ENCODE measurements around the gene MOCOS. TPM values are rescaled to one million over a fixed set of nuclear protein-coding genes. Genes with fewer than 3 reads are reported as not detected.

The MOCOS gene
- polyA plus RNA-seq, 1 donor (not counting 4 experiments of a cell fraction or from before 2014, with no cell fraction given), result 2.8 TPM

DNA sequence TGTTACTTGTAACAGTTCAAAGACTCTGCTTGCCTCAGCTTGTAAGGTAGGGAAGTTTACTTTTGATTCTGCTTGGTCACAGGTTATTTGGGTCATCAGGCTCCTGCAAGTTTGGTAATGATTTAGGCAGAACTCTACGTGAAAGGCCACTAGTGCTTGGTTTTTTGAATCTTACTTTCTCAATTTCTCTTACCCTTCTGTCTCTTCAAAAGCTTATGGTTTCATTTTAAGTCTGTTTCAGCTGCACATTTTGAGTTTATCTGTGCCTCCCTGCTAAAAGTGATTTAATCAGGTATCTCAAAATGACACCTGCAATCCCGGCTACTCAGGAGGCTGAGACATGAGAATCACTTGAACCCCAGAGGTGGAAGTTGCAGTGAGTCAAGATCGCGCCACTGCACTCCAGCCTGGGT is 26.3 kb upstream of the MOCOS start:
- H3K79me2 ChIP-seq (ENCODE audit: control insufficient read depth, insufficient read depth, low read length), result no peaks in the 10 kb centered on the region
- TF ChIP-seq, protein P1, sequence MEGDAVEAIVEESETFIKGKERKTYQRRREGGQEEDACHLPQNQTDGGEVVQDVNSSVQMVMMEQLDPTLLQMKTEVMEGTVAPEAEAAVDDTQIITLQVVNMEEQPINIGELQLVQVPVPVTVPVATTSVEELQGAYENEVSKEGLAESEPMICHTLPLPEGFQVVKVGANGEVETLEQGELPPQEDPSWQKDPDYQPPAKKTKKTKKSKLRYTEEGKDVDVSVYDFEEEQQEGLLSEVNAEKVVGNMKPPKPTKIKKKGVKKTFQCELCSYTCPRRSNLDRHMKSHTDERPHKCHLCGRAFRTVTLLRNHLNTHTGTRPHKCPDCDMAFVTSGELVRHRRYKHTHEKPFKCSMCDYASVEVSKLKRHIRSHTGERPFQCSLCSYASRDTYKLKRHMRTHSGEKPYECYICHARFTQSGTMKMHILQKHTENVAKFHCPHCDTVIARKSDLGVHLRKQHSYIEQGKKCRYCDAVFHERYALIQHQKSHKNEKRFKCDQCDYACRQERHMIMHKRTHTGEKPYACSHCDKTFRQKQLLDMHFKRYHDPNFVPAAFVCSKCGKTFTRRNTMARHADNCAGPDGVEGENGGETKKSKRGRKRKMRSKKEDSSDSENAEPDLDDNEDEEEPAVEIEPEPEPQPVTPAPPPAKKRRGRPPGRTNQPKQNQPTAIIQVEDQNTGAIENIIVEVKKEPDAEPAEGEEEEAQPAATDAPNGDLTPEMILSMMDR (optimal IDR thresholded peaks at IDR 0.05 in 1 of 3, IDR thresholded peaks at IDR 0.05 in 1 of 3, conservative IDR thresholded peaks at IDR 0.05 in 1 of 3; ENCODE audit: extremely low read depth in 1 of 3, insufficient read depth in 2 of 3, low read length in 3 of 3), result no peak
- TF ChIP-seq EZH2 (IDR thresholded peaks at IDR 0.05; ENCODE audit: low read length), result no peak
- no peak for FAIRE-seq
- no peak overlapping the region for H3K4me3 ChIP-seq (ENCODE audit: control insufficient read depth in 2 of 3, extremely low read depth in 1 of 3, insufficient read depth in 2 of 3, low read depth in 1 of 3, low read length in 3 of 3)
- H3K27me3 ChIP-seq (ENCODE audit: control insufficient read depth, extremely low read depth, insufficient read depth, low read length), result no peaks in the 10 kb centered on the region
- no peaks in the 10 kb centered on the region for H3K4me1 ChIP-seq (ENCODE audit: control insufficient read depth, extremely low read depth, insufficient read depth, low read length)
- no peaks in the 10 kb centered on the region for H3K9me1 ChIP-seq (ENCODE audit: control insufficient read depth, extremely low read depth, insufficient read depth, low read length)
- no peak overlapping the region for H2AFZ ChIP-seq (ENCODE audit: control insufficient read depth, low read length)
- dilution Hi-C loops (cut with MboI; ENCODE audit: extremely low pct_ligation_motif_present, low sequenced_read_pairs), result no loop called here
- H3K36me3 ChIP-seq (ENCODE audit: control insufficient read depth in 2 of 2, extremely low read depth in 1 of 2, insufficient read depth in 2 of 2, low read length in 2 of 2), result peaks cover 18% of the 10 kb centered on the region in 2 experiments
- H3K4me2 ChIP-seq (ENCODE audit: control insufficient read depth, extremely low read depth, insufficient read depth, low read depth, low read length), result no peak overlapping the region
- H4K20me1 ChIP-seq (ENCODE audit: control insufficient read depth, extremely low read depth, insufficient read depth, low read length), result no peaks in the 10 kb centered on the region
- H3K9me3 ChIP-seq (ENCODE audit: control insufficient read depth, low read depth, low read length), result no peaks in the 10 kb centered on the region
- H3K27ac ChIP-seq (ENCODE audit: control insufficient read depth, insufficient read depth, low read length), result no peak overlapping the region
- no peak overlapping the region for H3K9ac ChIP-seq (ENCODE audit: control insufficient read depth, extremely low read depth, insufficient read depth, low read length)
- DNase-seq (ENCODE audit: low read depth, low spot score), result no peak

DNA sequence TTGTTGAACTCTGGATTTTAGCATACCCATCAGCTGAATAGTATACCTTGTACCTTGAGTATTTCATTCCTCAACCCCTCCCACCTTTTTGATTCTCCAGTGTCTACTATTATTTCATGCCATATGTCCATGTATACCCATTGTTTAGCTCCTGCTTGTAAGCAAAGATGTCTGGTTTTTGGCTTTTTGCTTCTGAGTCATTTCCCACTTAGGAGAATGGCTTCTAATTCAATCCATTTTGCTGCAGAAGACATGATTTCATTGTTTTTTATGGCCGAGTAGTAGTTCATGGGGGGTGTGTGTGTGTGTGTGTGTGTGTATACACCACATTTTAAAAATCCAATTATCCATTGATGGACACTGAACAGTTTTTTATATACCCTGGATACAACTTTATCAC is 24.3 kb upstream of the MOCOS start:
- no peak overlapping the region for H3K4me3 ChIP-seq (ENCODE audit: control insufficient read depth in 2 of 3, extremely low read depth in 1 of 3, insufficient read depth in 2 of 3, low read depth in 1 of 3, low read length in 3 of 3)
- FAIRE-seq, result no peak
- H3K79me2 ChIP-seq (ENCODE audit: control insufficient read depth, insufficient read depth, low read length), result no peaks in the 10 kb centered on the region
- H3K9ac ChIP-seq (ENCODE audit: control insufficient read depth, extremely low read depth, insufficient read depth, low read length), result no peak overlapping the region
- no peak overlapping the region for H3K27ac ChIP-seq (ENCODE audit: control insufficient read depth, insufficient read depth, low read length)
- dilution Hi-C loops (cut with MboI; ENCODE audit: extremely low pct_ligation_motif_present, low sequenced_read_pairs), result no loop called here
- no peak for TF ChIP-seq EZH2 (IDR thresholded peaks at IDR 0.05; ENCODE audit: low read length)
- TF ChIP-seq, protein P1 (optimal IDR thresholded peaks at IDR 0.05 in 1 of 3, IDR thresholded peaks at IDR 0.05 in 1 of 3, conservative IDR thresholded peaks at IDR 0.05 in 1 of 3; ENCODE audit: extremely low read depth in 1 of 3, insufficient read depth in 2 of 3, low read length in 3 of 3), result no peak
- H2AFZ ChIP-seq (ENCODE audit: control insufficient read depth, low read length), result no peak overlapping the region
- H4K20me1 ChIP-seq (ENCODE audit: control insufficient read depth, extremely low read depth, insufficient read depth, low read length), result no peaks in the 10 kb centered on the region
- H3K4me1 ChIP-seq (ENCODE audit: control insufficient read depth, extremely low read depth, insufficient read depth, low read length), result no peaks in the 10 kb centered on the region
- no peaks in the 10 kb centered on the region for H3K27me3 ChIP-seq (ENCODE audit: control insufficient read depth, extremely low read depth, insufficient read depth, low read length)
- no peak for DNase-seq (ENCODE audit: low read depth, low spot score)
- H3K4me2 ChIP-seq (ENCODE audit: control insufficient read depth, extremely low read depth, insufficient read depth, low read depth, low read length), result no peak overlapping the region
- H3K36me3 ChIP-seq (ENCODE audit: control insufficient read depth in 2 of 2, extremely low read depth in 1 of 2, insufficient read depth in 2 of 2, low read length in 2 of 2), result peaks cover 21 to 23% of the 10 kb centered on the region in 2 experiments
- H3K9me1 ChIP-seq (ENCODE audit: control insufficient read depth, extremely low read depth, insufficient read depth, low read length), result no peaks in the 10 kb centered on the region
- no peaks in the 10 kb centered on the region for H3K9me3 ChIP-seq (ENCODE audit: control insufficient read depth, low read depth, low read length)

All from keratinocyte (primary cell).